ENCODE results near the gene AP2S1.

DNA sequence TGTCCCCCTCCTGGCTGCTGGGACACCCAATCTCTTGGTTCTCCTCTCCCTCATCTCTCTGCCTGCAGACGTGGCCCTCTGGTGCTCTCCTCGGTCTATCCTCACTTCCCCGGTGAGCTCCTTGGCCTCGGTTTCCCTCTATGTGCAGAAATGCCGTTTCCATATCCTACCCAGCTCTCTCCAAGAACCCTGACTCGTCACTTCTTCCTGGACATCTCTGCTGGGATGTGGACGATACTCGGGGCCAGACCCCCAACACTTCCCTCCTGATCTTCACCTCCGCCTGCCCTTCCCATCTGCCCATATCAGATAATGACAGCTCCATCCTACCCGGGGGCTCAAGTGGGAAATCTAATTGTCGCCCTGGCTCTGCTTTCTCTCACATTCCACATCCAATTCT lies 7.9 kb downstream of the AP2S1 start:
- TF ChIP-seq, protein P1, sequence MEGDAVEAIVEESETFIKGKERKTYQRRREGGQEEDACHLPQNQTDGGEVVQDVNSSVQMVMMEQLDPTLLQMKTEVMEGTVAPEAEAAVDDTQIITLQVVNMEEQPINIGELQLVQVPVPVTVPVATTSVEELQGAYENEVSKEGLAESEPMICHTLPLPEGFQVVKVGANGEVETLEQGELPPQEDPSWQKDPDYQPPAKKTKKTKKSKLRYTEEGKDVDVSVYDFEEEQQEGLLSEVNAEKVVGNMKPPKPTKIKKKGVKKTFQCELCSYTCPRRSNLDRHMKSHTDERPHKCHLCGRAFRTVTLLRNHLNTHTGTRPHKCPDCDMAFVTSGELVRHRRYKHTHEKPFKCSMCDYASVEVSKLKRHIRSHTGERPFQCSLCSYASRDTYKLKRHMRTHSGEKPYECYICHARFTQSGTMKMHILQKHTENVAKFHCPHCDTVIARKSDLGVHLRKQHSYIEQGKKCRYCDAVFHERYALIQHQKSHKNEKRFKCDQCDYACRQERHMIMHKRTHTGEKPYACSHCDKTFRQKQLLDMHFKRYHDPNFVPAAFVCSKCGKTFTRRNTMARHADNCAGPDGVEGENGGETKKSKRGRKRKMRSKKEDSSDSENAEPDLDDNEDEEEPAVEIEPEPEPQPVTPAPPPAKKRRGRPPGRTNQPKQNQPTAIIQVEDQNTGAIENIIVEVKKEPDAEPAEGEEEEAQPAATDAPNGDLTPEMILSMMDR (conservative IDR thresholded peaks at IDR 0.05; ENCODE audit: low read length), result no peak
- TF ChIP-seq EZH2phosphoT487 (IDR thresholded peaks at IDR 0.05; ENCODE audit: borderline replicate concordance), result no peak

Data from Loucy (cell line).